ENCODE measurements around the gene FOLR1.

DNA sequence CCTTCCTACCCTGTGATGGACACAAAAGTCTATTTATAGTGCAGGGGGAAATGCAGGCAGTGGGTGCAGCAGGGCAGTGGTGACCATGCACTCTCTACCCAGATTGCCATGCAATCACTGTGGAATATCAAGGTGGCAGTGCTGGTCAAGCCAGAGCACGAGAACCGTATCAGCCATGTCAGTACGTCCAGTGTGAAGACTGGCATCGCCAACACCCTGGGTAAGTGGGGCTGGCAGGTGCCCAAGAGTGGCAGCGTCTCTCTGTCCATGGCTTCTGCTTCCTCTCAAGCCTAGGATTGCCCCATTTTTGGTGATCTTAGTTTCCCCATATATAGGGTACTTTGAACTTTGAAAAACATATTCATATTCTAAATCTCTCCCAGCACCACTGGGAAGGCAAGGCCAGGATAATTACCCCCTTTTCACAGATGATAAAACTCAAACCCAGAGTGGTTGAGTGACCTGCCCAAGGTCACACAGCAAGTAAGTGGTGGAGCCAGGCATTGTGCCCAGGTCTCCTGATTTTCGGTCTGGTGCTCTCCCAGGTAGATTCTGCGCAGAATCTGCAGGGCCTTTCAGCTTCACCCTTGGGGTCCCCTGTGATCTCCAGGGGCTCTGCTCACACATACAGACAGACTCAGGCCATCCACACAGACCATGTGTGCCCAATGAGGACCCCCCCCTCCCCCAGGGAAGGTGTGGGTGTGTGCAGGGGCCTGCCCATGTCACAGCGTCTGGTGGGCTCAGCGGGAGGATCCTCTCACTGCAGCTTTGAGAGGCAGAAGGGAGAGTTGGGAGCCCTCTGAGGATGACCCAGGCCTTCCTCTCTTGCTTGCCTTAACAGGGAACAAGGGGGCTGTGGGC, 39.7 kb downstream of the FOLR1 start:
- TF ChIP-seq, protein P1, sequence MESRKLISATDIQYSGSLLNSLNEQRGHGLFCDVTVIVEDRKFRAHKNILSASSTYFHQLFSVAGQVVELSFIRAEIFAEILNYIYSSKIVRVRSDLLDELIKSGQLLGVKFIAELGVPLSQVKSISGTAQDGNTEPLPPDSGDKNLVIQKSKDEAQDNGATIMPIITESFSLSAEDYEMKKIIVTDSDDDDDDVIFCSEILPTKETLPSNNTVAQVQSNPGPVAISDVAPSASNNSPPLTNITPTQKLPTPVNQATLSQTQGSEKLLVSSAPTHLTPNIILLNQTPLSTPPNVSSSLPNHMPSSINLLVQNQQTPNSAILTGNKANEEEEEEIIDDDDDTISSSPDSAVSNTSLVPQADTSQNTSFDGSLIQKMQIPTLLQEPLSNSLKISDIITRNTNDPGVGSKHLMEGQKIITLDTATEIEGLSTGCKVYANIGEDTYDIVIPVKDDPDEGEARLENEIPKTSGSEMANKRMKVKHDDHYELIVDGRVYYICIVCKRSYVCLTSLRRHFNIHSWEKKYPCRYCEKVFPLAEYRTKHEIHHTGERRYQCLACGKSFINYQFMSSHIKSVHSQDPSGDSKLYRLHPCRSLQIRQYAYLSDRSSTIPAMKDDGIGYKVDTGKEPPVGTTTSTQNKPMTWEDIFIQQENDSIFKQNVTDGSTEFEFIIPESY (IDR thresholded peaks at IDR 0.05; ENCODE audit: extremely low read depth, insufficient replicate concordance, low read length) = no peak
- TF ChIP-seq, protein P2, sequence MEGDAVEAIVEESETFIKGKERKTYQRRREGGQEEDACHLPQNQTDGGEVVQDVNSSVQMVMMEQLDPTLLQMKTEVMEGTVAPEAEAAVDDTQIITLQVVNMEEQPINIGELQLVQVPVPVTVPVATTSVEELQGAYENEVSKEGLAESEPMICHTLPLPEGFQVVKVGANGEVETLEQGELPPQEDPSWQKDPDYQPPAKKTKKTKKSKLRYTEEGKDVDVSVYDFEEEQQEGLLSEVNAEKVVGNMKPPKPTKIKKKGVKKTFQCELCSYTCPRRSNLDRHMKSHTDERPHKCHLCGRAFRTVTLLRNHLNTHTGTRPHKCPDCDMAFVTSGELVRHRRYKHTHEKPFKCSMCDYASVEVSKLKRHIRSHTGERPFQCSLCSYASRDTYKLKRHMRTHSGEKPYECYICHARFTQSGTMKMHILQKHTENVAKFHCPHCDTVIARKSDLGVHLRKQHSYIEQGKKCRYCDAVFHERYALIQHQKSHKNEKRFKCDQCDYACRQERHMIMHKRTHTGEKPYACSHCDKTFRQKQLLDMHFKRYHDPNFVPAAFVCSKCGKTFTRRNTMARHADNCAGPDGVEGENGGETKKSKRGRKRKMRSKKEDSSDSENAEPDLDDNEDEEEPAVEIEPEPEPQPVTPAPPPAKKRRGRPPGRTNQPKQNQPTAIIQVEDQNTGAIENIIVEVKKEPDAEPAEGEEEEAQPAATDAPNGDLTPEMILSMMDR (IDR thresholded peaks at IDR 0.05 in 2 of 3, conservative IDR thresholded peaks at IDR 0.05 in 1 of 3; ENCODE audit: borderline replicate concordance in 1 of 3, insufficient read depth in 1 of 3, low read depth in 2 of 3, low read length in 2 of 3) = no peak
- TF ChIP-seq YY1 (IDR thresholded peaks at IDR 0.05; ENCODE audit: extremely low read depth, insufficient replicate concordance, low read depth, low read length) = no peak
- no peak for TF ChIP-seq FOSL1 (IDR thresholded peaks at IDR 0.05; ENCODE audit: low read depth)
- no peak for TF ChIP-seq EGR1 (IDR thresholded peaks at IDR 0.05; ENCODE audit: low read depth)
- TF ChIP-seq, protein P3, sequence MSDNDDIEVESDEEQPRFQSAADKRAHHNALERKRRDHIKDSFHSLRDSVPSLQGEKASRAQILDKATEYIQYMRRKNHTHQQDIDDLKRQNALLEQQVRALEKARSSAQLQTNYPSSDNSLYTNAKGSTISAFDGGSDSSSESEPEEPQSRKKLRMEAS (IDR thresholded peaks at IDR 0.05) = no peak
- no peak for TF ChIP-seq POLR2AphosphoS5 (IDR thresholded peaks at IDR 0.05; ENCODE audit: low read depth, low read length)
- TF ChIP-seq, protein P4, sequence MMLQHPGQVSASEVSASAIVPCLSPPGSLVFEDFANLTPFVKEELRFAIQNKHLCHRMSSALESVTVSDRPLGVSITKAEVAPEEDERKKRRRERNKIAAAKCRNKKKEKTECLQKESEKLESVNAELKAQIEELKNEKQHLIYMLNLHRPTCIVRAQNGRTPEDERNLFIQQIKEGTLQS (IDR thresholded peaks at IDR 0.05) = no peak

All from HCT116 (cell line).